GM21737 (cell line): ENCODE measurements around the gene TMEM174.
"Not testable (repeated sequence)": the region's sequence is repeated elsewhere in the genome, so short reads cannot be mapped to it uniquely, and the experiment has no call there.

ENCODE experiments used
- ATAC-seq: cut with Tn5 transposase; IDR thresholded peaks from one replicate; pipeline ENCODE4 v1.9.1; 2021; ENCODE audit warnings: mild to moderate bottlenecking, moderate library complexity; ENCODE audit not compliant: unreplicated experiment

The TMEM174 gene

GRCh38 chr5:73188764-73189531, 16.0 kb downstream of the TMEM174 start:
- no peak for ATAC-seq

- ATAC-seq = no peak
Measured at GRCh38 chr5:73189871-73190376, 16.9 kb downstream of the TMEM174 start.

GRCh38 chr5:73192370-73192769, 19.4 kb downstream of the TMEM174 start:
- ATAC-seq = no peak

GRCh38 chr5:73193592-73193991, 20.6 kb downstream of the TMEM174 start:
- no peak for ATAC-seq

GRCh38 chr5:73196201-73196600, 23.2 kb downstream of the TMEM174 start:
- no peak for ATAC-seq

- no peak for ATAC-seq
Measured at GRCh38 chr5:73197637-73198257, 24.8 kb downstream of the TMEM174 start.

GRCh38 chr5:73198833-73199592, 26.0 kb downstream of the TMEM174 start:
- no peak for ATAC-seq

GRCh38 chr5:73199671-73200070, 26.7 kb downstream of the TMEM174 start:
- no peak for ATAC-seq

GRCh38 chr5:73201547-73202513, 28.8 kb downstream of the TMEM174 start:
- peak; percentile 58 for ATAC-seq

GRCh38 chr5:73204332-73204731, 31.3 kb downstream of the TMEM174 start:
- no peak for ATAC-seq

- ATAC-seq = no peak
Measured at GRCh38 chr5:73204733-73205132, 31.7 kb downstream of the TMEM174 start.

GRCh38 chr5:73205305-73205704, 32.3 kb downstream of the TMEM174 start:
- no peak for ATAC-seq

GRCh38 chr5:73207239-73207638, 34.2 kb downstream of the TMEM174 start:
- ATAC-seq = not testable (repeated sequence)

- not testable (repeated sequence) for ATAC-seq
Measured at GRCh38 chr5:73209075-73209474, 36.1 kb downstream of the TMEM174 start.

- ATAC-seq = not testable (repeated sequence)
Measured at GRCh38 chr5:73212693-73213092, 39.7 kb downstream of the TMEM174 start.

- no peak for ATAC-seq
Measured at GRCh38 chr5:73213566-73213998, 40.6 kb downstream of the TMEM174 start.

GRCh38 chr5:73214306-73214705, 41.3 kb downstream of the TMEM174 start:
- ATAC-seq = no peak

- ATAC-seq = no peak
Measured at GRCh38 chr5:73214996-73215395, 42.0 kb downstream of the TMEM174 start.

GRCh38 chr5:73215531-73215890, 42.5 kb downstream of the TMEM174 start:
- no peak for ATAC-seq

GRCh38 chr5:73215891-73216610, 43.1 kb downstream of the TMEM174 start:
- ATAC-seq = no peak
